Measurements from ENCODE around the gene C19orf67.

- TF ChIP-seq CTCF (IDR thresholded peaks at IDR 0.05) (peak in 1 of 4 experiments; percentile 4), POLR2AphosphoS5 (IDR thresholded peaks at IDR 0.05) (peak; percentile 71), POLR2A (IDR thresholded peaks at IDR 0.05) (peak; percentile 37)
Measured at GRCh38 chr19:14118165-14119051, 32.8 kb upstream of the C19orf67 start.
